K562 (cell line): Measurements from ENCODE around the gene MTMR12. TPM values are rescaled to one million over a fixed set of nuclear protein-coding genes. Genes with fewer than 3 reads are reported as not detected.
A peak's percentile ranks its signal among the peaks of the same experiment; 100 is the strongest.

ENCODE experiments used
- ARID2 ChIP-seq: fragments of 450-650 bp; IDR thresholded peaks from 2 replicates; pipeline ENCODE4 v1.6.1; 2017; ENCODE audit warnings: antibody characterized with exemption, mild to moderate bottlenecking
- FOXJ3 ChIP-seq: sonication (generic); formaldehyde crosslinking; IDR thresholded peaks from 2 replicates; pipeline ENCODE4 v1.4.0; 2020; ENCODE audit warnings: mild to moderate bottlenecking, missing genetic modification reagents
- HNRNPK ChIP-seq: fragments of 200-400 bp; formaldehyde crosslinking; IDR thresholded peaks from one replicate; pipeline ENCODE4 v1.6.1; 2018; ENCODE audit warnings: mild to moderate bottlenecking, low read depth, low read length; ENCODE audit not compliant: poor library complexity, severe bottlenecking
- IFI16 ChIP-seq: fragments of 250-450 bp; sonication (Bioruptor Pico); IDR thresholded peaks from 2 replicates; pipeline ENCODE4 v2.1.2; 2022; ENCODE audit warnings: mild to moderate bottlenecking, inconsistent platforms
- MLX ChIP-seq, 2 experiments: fragments of 450-650 bp in 1 of 2; sonication (generic) in 1 of 2; formaldehyde crosslinking; conservative IDR thresholded peaks; 2 replicates each; pipeline versions ENCODE4 v1.4.0 to v1.8.1; 2020 to 2022; ENCODE audit warnings: mild to moderate bottlenecking in 1 of 2, missing genetic modification reagents in 1 of 2
- NCOR1 ChIP-seq: fragments of 450-650 bp; IDR thresholded peaks from 2 replicates; pipeline ENCODE4 v1.6.1; 2016; ENCODE audit warnings: mild to moderate bottlenecking, moderate library complexity
- NFE2 ChIP-seq: IDR thresholded peaks from 2 replicates; pipeline ENCODE4 v1.6.1; 2014; ENCODE audit warnings: antibody characterized with exemption, low read depth
- NFXL1 ChIP-seq: fragments of 450-650 bp; formaldehyde crosslinking; IDR thresholded peaks from 2 replicates; pipeline ENCODE4 v1.4.0; 2021; ENCODE audit warnings: mild to moderate bottlenecking
- NRF1 ChIP-seq, 2 experiments: fragments of 450-650 bp; IDR thresholded peaks in 1 of 2; conservative IDR thresholded peaks in 1 of 2; 2 replicates each; pipeline ENCODE4 v1.6.1; 2014; ENCODE audit warnings: mild to moderate bottlenecking in 2 of 2
- PCBP1 ChIP-seq: fragments of 200-400 bp; formaldehyde crosslinking; IDR thresholded peaks from 2 replicates; pipeline ENCODE4 v1.6.1; 2018; ENCODE audit warnings: mild to moderate bottlenecking, low read depth, low read length; ENCODE audit not compliant: poor library complexity, severe bottlenecking
- PHF20 ChIP-seq: fragments of 450-650 bp; IDR thresholded peaks from 2 replicates; pipeline ENCODE4 v1.6.1; 2018; ENCODE audit not compliant: partially characterized antibody
- RCOR1 ChIP-seq, 2 experiments: IDR thresholded peaks; 2 replicates each; pipeline ENCODE4 v1.6.1; 2012; ENCODE audit warnings: low read depth in 2 of 2, low read length in 2 of 2, borderline replicate concordance in 1 of 2, improper control_type of control experiment in 1 of 2
- RFX1 ChIP-seq: fragments of 450-650 bp; IDR thresholded peaks from 2 replicates; pipeline ENCODE4 v1.6.1; 2016; ENCODE audit warnings: mild to moderate bottlenecking, moderate library complexity
- RHOXF2B ChIP-seq: fragments of 250-450 bp; sonication (Bioruptor Pico); conservative IDR thresholded peaks from 2 replicates; pipeline ENCODE4 v1.5.1; 2021
- TAF1 ChIP-seq: IDR thresholded peaks from 2 replicates; pipeline ENCODE4 v1.6.1; 2011; ENCODE audit warnings: mild to moderate bottlenecking, low read length, moderate library complexity; ENCODE audit not compliant: insufficient read depth, control insufficient read depth, severe bottlenecking; ENCODE audit errors: extremely low read depth
- TAF9B ChIP-seq: fragments of 450-650 bp; IDR thresholded peaks from 2 replicates; pipeline ENCODE4 v1.6.1; 2018; ENCODE audit warnings: mild to moderate bottlenecking; ENCODE audit not compliant: partially characterized antibody
- ZBED1 ChIP-seq: IDR thresholded peaks from 2 replicates; pipeline ENCODE4 v1.6.1; 2014
- ZKSCAN3 ChIP-seq: fragments of 250-450 bp; sonication (Bioruptor Pico); IDR thresholded peaks from 2 replicates; pipeline ENCODE4 v1.4.0; 2020
- ZNF668 ChIP-seq: fragments of 250-450 bp; sonication (Bioruptor Pico); IDR thresholded peaks from 2 replicates; pipeline ENCODE4 v1.8.0; 2022; ENCODE audit warnings: mild to moderate bottlenecking, inconsistent platforms
- polyA plus RNA-seq, 8 experiments: library from polyadenylated mRNA; depleted of rRNA in 4 of 8; stranded (reverse) in 5 of 8; unstranded in 3 of 8; fragments of >200 nt; fragmentation: Nextera tagmentation in 2 of 8; fragmentation: Illumina TruSeq in 1 of 8; extraction: Ambion mirVana in 2 of 8; extraction: Trizol in 1 of 8; gene quantifications; 2 replicates each; pipeline versions ENCODE4 v1.2.1 to v1.2.3, GENCODE V29; 2011 to 2014; ENCODE audit warnings: inconsistent platforms in 1 of 8, missing spikeins in 1 of 8
- total RNA-seq, 7 experiments: library from RNA; depleted of rRNA in 6 of 7; stranded (reverse); fragments of >200 nt in 6 of 7; fragmentation: Illumina TruSeq in 2 of 7; extraction: Trizol in 2 of 7; gene quantifications; 2 replicates each; pipeline versions ENCODE4 v1.2.1 to v1.2.3, GENCODE V29; 2011 to 2021; ENCODE audit warnings: low replicate concordance in 1 of 7
- TF ChIP-seq, protein P1 (sequence below): fragments of 450-650 bp; formaldehyde crosslinking; IDR thresholded peaks from 2 replicates; pipeline ENCODE4 v1.4.0; 2020; ENCODE audit warnings: mild to moderate bottlenecking, moderate library complexity
- TF ChIP-seq, protein P2 (sequence below): sonication (generic); formaldehyde crosslinking; IDR thresholded peaks from 2 replicates; pipeline ENCODE4 v1.8.0; 2022; ENCODE audit warnings: missing genetic modification reagents, mild to moderate bottlenecking, moderate library complexity, borderline replicate concordance
- TF ChIP-seq, protein P3 (sequence below), 2 experiments: fragments of 450-650 bp; IDR thresholded peaks; 2 replicates each; pipeline ENCODE4 v1.6.1; 2018; ENCODE audit warnings: mild to moderate bottlenecking in 2 of 2, low read depth in 1 of 2; ENCODE audit not compliant: partially characterized antibody in 2 of 2

MTMR12 gene
- total and polyA plus RNA-seq, 9 of the 15 experiments (the other 6 are each of a cell fraction or from before 2014, with no cell fraction given): 4.0 to 28.7 (median 17.1) TPM

DNA sequence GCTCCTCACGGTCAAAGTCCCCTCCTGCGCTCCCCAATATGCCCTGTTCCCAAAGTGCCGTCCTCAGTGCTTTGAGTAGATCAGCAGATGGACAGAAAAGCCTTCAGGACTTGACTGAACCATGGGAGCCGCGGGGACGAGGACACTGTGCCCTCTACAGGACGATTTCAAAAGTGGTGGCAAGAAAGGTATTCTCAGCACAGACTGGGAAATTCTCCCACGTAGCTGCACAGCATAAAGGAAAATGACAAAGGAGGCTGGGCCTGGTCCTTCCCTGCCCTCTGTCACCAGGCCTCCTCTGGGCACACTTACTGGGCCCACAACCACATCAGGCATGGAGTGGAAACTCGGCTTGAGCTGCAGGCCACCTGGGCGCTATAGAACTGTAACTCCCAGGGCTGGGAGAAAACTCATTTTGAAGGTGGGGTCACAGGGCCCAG lies 16.7 kb upstream of the MTMR12 start (continued):
- TF ChIP-seq ZKSCAN3 (no peak), NCOR1 (no peak), HNRNPK (no peak), RHOXF2B (CRISPR knock-in tag) (no peak), ZNF668 (CRISPR knock-in tag) (no peak), NFXL1 (no peak), PCBP1 (no peak), NRF1 (conservative IDR thresholded peaks at IDR 0.05 in 1 of 2, IDR thresholded peaks at IDR 0.05 in 1 of 2) (no peak), TAF9B (no peak), NFE2 (no peak), PHF20 (no peak), MLX (CRISPR knock-in tag; conservative IDR thresholded peaks at IDR 0.05) (no peak), TAF1 (no peak), IFI16 (no peak), ZBED1 (no peak), RFX1 (no peak), FOXJ3 (CRISPR knock-in tag) (no peak), ARID2 (0 out of 2 replicates have a peak, but pooled peaks have one; percentile 23), RCOR1 (IDR thresholded peaks at IDR 0.05; ENCODE audit: borderline replicate concordance in 1 of 2, low read depth in 2 of 2, low read length in 2 of 2) (peak in 1 of 2 experiments; percentile 36; a peak in 1 of 4 replicates)
- TF ChIP-seq, protein P1, sequence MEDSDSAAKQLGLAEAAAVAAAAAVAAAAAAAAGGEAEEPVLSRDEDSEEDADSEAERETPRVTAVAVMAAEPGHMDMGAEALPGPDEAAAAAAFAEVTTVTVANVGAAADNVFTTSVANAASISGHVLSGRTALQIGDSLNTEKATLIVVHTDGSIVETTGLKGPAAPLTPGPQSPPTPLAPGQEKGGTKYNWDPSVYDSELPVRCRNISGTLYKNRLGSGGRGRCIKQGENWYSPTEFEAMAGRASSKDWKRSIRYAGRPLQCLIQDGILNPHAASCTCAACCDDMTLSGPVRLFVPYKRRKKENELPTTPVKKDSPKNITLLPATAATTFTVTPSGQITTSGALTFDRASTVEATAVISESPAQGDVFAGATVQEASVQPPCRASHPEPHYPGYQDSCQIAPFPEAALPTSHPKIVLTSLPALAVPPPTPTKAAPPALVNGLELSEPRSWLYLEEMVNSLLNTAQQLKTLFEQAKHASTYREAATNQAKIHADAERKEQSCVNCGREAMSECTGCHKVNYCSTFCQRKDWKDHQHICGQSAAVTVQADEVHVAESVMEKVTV (CRISPR knock-in tag): peak; percentile 74
- TF ChIP-seq, protein P2, sequence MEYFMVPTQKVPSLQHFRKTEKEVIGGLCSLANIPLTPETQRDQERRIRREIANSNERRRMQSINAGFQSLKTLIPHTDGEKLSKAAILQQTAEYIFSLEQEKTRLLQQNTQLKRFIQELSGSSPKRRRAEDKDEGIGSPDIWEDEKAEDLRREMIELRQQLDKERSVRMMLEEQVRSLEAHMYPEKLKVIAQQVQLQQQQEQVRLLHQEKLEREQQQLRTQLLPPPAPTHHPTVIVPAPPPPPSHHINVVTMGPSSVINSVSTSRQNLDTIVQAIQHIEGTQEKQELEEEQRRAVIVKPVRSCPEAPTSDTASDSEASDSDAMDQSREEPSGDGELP (CRISPR knock-in tag): no peak
- TF ChIP-seq, protein P3, sequence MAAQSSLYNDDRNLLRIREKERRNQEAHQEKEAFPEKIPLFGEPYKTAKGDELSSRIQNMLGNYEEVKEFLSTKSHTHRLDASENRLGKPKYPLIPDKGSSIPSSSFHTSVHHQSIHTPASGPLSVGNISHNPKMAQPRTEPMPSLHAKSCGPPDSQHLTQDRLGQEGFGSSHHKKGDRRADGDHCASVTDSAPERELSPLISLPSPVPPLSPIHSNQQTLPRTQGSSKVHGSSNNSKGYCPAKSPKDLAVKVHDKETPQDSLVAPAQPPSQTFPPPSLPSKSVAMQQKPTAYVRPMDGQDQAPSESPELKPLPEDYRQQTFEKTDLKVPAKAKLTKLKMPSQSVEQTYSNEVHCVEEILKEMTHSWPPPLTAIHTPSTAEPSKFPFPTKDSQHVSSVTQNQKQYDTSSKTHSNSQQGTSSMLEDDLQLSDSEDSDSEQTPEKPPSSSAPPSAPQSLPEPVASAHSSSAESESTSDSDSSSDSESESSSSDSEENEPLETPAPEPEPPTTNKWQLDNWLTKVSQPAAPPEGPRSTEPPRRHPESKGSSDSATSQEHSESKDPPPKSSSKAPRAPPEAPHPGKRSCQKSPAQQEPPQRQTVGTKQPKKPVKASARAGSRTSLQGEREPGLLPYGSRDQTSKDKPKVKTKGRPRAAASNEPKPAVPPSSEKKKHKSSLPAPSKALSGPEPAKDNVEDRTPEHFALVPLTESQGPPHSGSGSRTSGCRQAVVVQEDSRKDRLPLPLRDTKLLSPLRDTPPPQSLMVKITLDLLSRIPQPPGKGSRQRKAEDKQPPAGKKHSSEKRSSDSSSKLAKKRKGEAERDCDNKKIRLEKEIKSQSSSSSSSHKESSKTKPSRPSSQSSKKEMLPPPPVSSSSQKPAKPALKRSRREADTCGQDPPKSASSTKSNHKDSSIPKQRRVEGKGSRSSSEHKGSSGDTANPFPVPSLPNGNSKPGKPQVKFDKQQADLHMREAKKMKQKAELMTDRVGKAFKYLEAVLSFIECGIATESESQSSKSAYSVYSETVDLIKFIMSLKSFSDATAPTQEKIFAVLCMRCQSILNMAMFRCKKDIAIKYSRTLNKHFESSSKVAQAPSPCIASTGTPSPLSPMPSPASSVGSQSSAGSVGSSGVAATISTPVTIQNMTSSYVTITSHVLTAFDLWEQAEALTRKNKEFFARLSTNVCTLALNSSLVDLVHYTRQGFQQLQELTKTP (IDR thresholded peaks at IDR 0.05; ENCODE audit: low read depth in 1 of 2, partially characterized antibody in 2 of 2): no peak
